Nephron progenitor cell (in vitro differentiated cells): ENCODE measurements around the gene PINK1.

Experiments
- DNase-seq: peaks from one replicate; pipeline ENCODE4 v3.0.0; 2021
- H3K27ac Mint-ChIP-seq: 2 replicates; pipeline ENCODE4 v1.8.0; 2021; ENCODE audit warnings: mild to moderate bottlenecking, moderate library complexity, mixed read lengths
- H3K27me3 Mint-ChIP-seq: 2 replicates; pipeline ENCODE4 v1.8.0; 2021; ENCODE audit warnings: mild to moderate bottlenecking, low read depth, mixed read lengths; ENCODE audit not compliant: poor library complexity
- H3K36me3 Mint-ChIP-seq: 2 replicates; pipeline ENCODE4 v1.8.0; 2021; ENCODE audit warnings: low read depth, mixed read lengths
- H3K4me1 Mint-ChIP-seq: 2 replicates; pipeline ENCODE4 v1.8.0; 2021; ENCODE audit warnings: mixed read lengths
- H3K4me3 Mint-ChIP-seq: 2 replicates; pipeline ENCODE4 v1.8.0; 2021; ENCODE audit warnings: mild to moderate bottlenecking, moderate library complexity, mixed read lengths
- H3K9me3 Mint-ChIP-seq: 2 replicates; pipeline ENCODE4 v1.8.0; 2021; ENCODE audit warnings: mild to moderate bottlenecking, moderate library complexity, mixed read lengths
- CTCF ChIP-seq: fragments of 200-600 bp; sonication (generic); IDR thresholded peaks from 2 replicates; pipeline ENCODE4 v1.5.0; 2021; ENCODE audit warnings: antibody characterized with exemption

Gene PINK1

DNA sequence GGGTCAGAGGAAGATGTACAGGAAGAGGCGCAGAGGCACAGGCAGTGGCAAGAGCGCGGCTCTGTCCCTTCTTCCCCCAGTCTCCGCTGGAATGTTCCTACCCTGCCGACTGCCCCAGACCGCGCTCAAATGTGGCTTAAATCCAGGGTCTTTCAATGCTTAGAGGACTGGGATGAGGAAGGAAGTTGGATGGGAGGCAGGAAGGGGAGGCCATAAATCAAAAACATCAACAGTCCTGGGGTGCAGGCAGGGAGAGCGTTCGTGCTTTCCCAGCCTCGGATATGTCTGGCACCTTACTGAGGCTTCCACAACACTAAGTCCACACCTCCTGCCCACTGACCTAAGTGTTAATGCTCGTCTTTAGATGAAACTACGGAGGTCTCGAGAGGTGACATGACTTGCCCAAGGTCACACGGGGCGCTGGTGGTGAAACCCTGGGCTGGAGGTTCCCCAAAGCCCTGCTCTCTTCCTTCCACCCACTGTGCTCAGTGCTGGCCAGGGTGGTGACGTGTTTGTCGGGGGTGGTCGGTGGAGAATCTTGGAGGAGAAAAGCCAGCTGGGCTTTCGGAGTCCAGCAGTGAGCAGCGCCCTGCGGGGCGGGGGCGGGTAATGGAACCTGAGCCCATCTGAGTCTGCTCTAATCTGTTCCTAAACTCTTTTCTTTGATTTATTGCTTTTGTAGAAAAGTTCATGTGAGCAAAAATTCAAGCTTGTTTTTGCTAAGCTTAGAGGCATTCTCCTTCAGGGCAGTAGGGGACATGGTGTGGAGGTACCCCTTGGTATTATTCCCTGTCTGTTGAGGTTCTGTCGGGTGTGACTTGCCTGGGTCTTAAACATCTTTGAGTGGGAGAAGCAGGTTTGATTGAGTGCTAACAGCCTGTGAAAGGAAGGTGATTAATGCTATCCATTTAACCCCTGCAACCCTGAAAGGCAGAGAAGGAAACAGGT, 43.7 kb upstream of the PINK1 start:
- Mint-ChIP-seq H3K27me3 (peaks cover 29% of the 10 kb centered on the region), H3K4me1 (peaks cover 36% of the 10 kb centered on the region), H3K36me3 (no peaks in the 10 kb centered on the region), H3K27ac (peak overlapping the region; percentile 63), H3K9me3 (no peaks in the 10 kb centered on the region), H3K4me3 (peak overlapping the region; percentile 43)
- peak; percentile 53 for DNase-seq
- no peak for TF ChIP-seq CTCF

DNA sequence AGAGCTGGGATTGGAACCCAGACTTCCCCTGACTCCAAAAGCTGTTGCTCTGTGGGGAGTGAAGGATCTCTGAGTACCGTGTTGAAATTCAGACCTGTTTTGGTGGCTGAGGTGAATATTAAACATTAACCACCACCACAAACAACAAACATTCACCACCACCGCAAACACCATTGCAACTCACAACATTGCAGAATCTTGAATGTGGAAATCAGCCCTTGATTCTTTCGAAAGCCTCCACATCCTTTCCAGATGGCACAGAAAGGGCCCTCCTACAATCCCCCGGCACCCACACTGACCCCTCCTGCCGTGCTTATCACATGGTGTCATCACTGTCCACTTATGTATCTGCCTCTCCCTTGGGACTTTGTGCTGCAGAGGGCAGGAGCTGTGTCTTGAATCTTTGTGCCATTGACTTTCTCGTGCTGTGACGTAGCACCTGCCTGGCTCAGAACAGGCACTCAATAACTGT, 42.9 kb upstream of the PINK1 start:
- Mint-ChIP-seq H3K4me1 (peaks cover 41% of the 10 kb centered on the region), H3K9me3 (no peaks in the 10 kb centered on the region), H3K27ac (no peak overlapping the region), H3K4me3 (no peak overlapping the region), H3K27me3 (peaks cover 23% of the 10 kb centered on the region), H3K36me3 (no peaks in the 10 kb centered on the region)
- no peak for TF ChIP-seq CTCF
- DNase-seq, result no peak

DNA sequence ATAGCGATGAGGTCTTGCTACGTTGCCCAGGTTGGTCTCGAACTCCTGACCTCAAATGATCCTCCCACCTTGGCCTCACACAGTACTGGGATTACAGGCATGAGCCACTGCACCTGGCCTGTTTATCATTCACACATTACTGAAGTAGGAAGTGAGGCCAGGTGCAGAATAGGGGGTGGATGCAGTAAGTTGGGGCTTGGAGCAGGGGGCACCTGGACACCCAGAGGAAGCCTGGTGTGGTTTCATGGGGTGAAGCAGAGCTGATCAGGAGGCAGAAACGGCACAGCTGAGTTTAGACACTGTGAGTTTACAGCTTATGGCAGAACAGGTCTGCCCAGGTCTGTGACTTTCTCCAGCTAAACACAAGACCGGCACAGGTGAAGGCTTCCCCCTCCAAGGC, 39.5 kb upstream of the PINK1 start:
- no peak overlapping the region for H3K27ac Mint-ChIP-seq
- H3K4me3 Mint-ChIP-seq, result no peak overlapping the region
- no peaks in the 10 kb centered on the region for H3K9me3 Mint-ChIP-seq
- DNase-seq, result no peak
- TF ChIP-seq CTCF, result no peak
- H3K27me3 Mint-ChIP-seq, result peaks cover 21% of the 10 kb centered on the region
- H3K4me1 Mint-ChIP-seq, result peaks cover 45% of the 10 kb centered on the region
- no peaks in the 10 kb centered on the region for H3K36me3 Mint-ChIP-seq

DNA sequence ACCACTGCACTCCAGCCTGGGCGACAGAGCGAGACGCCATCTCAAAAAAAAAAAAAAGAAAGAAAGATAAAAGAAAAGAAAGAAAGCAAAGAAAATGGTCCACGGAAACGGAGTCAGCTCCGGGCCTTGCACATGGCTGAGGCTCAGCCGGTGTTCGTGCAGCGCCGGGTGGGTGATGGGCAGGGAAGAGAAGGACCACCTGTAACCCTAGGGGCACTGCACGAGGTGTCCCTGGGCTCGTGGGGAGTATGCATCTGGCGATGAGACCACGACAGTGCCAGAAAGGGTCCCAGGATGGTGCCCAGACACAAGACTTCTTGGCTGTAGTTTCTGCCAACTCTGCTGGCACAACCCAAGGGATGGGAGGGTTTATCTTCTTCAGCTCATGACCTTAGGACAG, 38.5 kb upstream of the PINK1 start:
- peaks cover 18% of the 10 kb centered on the region for H3K27me3 Mint-ChIP-seq
- no peaks in the 10 kb centered on the region for H3K36me3 Mint-ChIP-seq
- no peak overlapping the region for H3K4me3 Mint-ChIP-seq
- peaks cover 35% of the 10 kb centered on the region for H3K4me1 Mint-ChIP-seq
- H3K9me3 Mint-ChIP-seq, result no peaks in the 10 kb centered on the region
- DNase-seq, result no peak
- no peak overlapping the region for H3K27ac Mint-ChIP-seq
- no peak for TF ChIP-seq CTCF

GRCh38 chr1:20596106-20596505, 37.2 kb upstream of the PINK1 start:
- Mint-ChIP-seq H3K4me1 (peaks cover 25% of the 10 kb centered on the region), H3K9me3 (no peaks in the 10 kb centered on the region), H3K4me3 (no peak overlapping the region), H3K36me3 (no peaks in the 10 kb centered on the region), H3K27me3 (peaks cover 12% of the 10 kb centered on the region), H3K27ac (no peak overlapping the region)
- TF ChIP-seq CTCF, result no peak
- DNase-seq, result no peak

GRCh38 chr1:20597650-20598049, 35.6 kb upstream of the PINK1 start:
- Mint-ChIP-seq H3K9me3 (no peaks in the 10 kb centered on the region), H3K4me3 (no peak overlapping the region), H3K27ac (no peak overlapping the region)

More at GRCh38 chr1:20597650-20598049, 35.6 kb upstream of the PINK1 start:
- Mint-ChIP-seq H3K36me3 (no peaks in the 10 kb centered on the region), H3K27me3 (peaks cover 5% of the 10 kb centered on the region), H3K4me1 (peaks cover 19% of the 10 kb centered on the region)
- TF ChIP-seq CTCF, result no peak
- no peak for DNase-seq
